Breast epithelium (tissue), 3 donors: ENCODE data around the gene CLSTN2.

ENCODE experiments used
- CTCF ChIP-seq, 3 donors: fragments of 450-650 bp; IDR thresholded peaks; one replicate each; pipeline ENCODE4 v1.5.1; 2016 to 2017; ENCODE audit warnings: antibody characterized with exemption in 3 of 3, mild to moderate bottlenecking in 3 of 3, moderate library complexity in 3 of 3
- POLR2AphosphoS5 ChIP-seq, 3 donors: sonication (generic); formaldehyde crosslinking; IDR thresholded peaks; one replicate each; pipeline ENCODE4 v1.6.1; 2017; ENCODE audit warnings: antibody characterized with exemption in 3 of 3

DNA sequence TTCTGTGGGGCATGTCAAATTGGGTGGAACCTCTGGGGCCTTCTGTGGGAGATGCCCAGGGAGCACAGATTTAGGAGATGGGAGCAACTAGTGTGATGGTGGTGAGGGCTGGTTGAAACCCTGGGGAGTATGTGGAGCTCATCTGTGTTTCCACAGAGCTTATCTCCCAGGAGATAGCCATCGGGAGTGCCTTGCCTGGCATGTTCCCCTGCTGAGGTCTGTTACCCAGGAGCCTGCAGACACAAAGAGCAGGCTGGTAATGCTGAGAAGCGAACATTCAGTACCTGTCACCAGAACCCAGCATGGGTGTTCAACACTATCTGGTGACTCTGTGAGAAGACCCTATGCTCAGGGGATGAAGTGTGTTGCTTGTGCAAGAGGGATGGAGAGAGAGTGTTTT is 85.0 kb downstream of the CLSTN2 start:
- TF ChIP-seq CTCF (IDR thresholded peaks at IDR 0.05) (no peak), POLR2AphosphoS5 (IDR thresholded peaks at IDR 0.05) (no peak)
